Body of pancreas (tissue), 4 donors: ENCODE results near the gene SPATS2. TPM values are rescaled to one million over a fixed set of nuclear protein-coding genes. Genes with fewer than 3 reads are reported as not detected.

ENCODE experiments used
- ATAC-seq: fragments of 150-250 bp; one replicate; pipeline ENCODE4 v1.9.1; 2016
- DNase-seq, 4 donors: peaks; one replicate each; pipeline ENCODE4 v3.0.0-alpha.2; 2019
- H3K27ac ChIP-seq, 4 donors: fragments of 200-600 bp; sonication (generic); 1 replicate in 3 of 4; 2 replicates in 1 of 4; pipeline versions ENCODE4 v1.5.1 to v1.6.1; 2016 to 2019; ENCODE audit warnings: mild to moderate bottlenecking in 1 of 4, mixed read lengths in 1 of 4, moderate library complexity in 1 of 4
- H3K27me3 ChIP-seq, 2 donors: fragments of 200-600 bp; sonication (generic); one replicate each; pipeline ENCODE4 v1.6.0; 2016; ENCODE audit warnings: mild to moderate bottlenecking in 1 of 2
- H3K36me3 ChIP-seq, 2 donors: fragments of 200-600 bp; sonication (generic); replicated peaks in 1 of 2; 2 replicates each; pipeline ENCODE4 v1.5.1; 2016; ENCODE audit warnings: low read depth in 2 of 2; ENCODE audit not compliant: insufficient read depth in 1 of 2
- H3K4me1 ChIP-seq: fragments of 200-600 bp; sonication (generic); one replicate; pipeline ENCODE4 v1.6.0; 2016
- H3K4me3 ChIP-seq, 2 donors: fragments of 200-600 bp; sonication (generic); 1 replicate in 1 of 2; 2 replicates in 1 of 2; pipeline ENCODE4 v1.5.1; 2016 to 2019
- H3K9me3 ChIP-seq, 3 donors: fragments of 200-600 bp; sonication (generic); 1 replicate in 2 of 3; 2 replicates in 1 of 3; pipeline ENCODE4 v1.5.1; 2016
- POLR2A ChIP-seq, 3 donors: fragments of 450-650 bp; IDR thresholded peaks; one replicate each; pipeline ENCODE4 v1.6.1; 2016; ENCODE audit warnings: antibody characterized with exemption in 3 of 3, mild to moderate bottlenecking in 2 of 3
- WGBS, 2 donors: methylation state at CpG; one replicate each; pipeline ENCODE4 v1.1.5; 2017; 5-methylcytosine and 5-hydroxymethylcytosine counted together
- intact Hi-C: fragments of 100-400 bp; cut with DNase I; formaldehyde crosslinking; loops from one replicate; pipeline ENCODE4 v1.15.1; 2023
- total RNA-seq, 2 donors: library from RNA; depleted of rRNA; stranded (reverse); fragments of >200 nt; gene quantifications; one replicate each; pipeline ENCODE4 v1.1.0, GENCODE V29; 2016
- TF ChIP-seq, protein P1 (sequence below), 7 experiments: fragments of 450-650 bp in 4 of 7; fragments of 200-600 bp in 3 of 7; sonication (generic) in 3 of 7; IDR thresholded peaks; one replicate each; pipeline ENCODE4 v1.5.1; 2016 to 2019; ENCODE audit warnings: antibody characterized with exemption in 7 of 7

The SPATS2 gene
- total RNA-seq, 2 donors from 2014 or later = 10.9 to 17.5 TPM

DNA sequence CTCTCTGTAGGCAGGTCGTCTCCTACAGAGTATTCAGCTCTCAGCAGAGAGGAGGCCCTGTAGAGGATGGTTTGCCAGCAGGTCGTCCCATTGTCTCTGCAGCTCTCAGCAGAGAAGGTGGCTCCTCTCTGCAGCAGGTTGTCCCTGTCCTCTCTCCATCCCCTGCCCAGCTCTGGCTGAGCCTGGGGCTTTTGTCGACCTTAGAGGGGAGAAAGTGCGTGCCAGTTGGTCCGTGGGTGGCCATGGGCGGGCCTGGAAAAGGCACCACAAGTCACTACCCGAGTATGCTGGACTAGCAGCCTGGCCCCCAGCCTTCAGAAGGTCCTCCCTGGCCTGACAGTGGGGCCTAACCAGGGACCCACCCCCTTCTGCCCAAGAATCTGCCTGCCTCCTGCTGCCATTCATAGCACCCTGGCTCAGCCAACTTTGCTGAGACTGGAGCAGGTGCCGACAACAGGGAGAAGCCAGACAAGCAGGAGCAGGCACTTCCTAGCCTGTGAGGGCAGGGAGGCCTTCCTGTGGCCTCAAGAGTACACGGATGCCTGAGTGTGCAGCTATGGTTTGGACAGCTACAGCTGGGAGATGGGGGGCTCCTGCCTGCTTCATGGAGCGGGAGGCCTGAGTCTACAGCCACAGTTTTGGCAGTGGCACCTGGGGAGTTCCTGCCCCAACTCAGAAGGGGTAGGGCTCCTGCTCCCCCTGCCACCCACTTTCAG is 111.8 kb downstream of the SPATS2 start:
- WGBS, 2 donors = 50 to 79% methylated on average over 1 to 10 of the region's 10 CpGs
- Histone ChIP-seq H3K27ac (no peak overlapping the region), H3K4me1 (no peaks in the 10 kb centered on the region), H3K4me3 (no peak overlapping the region), H3K9me3 (no peaks in the 10 kb centered on the region), H3K27me3 (no peaks in the 10 kb centered on the region), H3K36me3 (no peaks in the 10 kb centered on the region)
- ATAC-seq (no peak), DNase-seq (peak in 1 of 4 donors; percentile 8)
- no peak for TF ChIP-seq POLR2A (IDR thresholded peaks at IDR 0.05)
- intact Hi-C loops = no loop called here

DNA sequence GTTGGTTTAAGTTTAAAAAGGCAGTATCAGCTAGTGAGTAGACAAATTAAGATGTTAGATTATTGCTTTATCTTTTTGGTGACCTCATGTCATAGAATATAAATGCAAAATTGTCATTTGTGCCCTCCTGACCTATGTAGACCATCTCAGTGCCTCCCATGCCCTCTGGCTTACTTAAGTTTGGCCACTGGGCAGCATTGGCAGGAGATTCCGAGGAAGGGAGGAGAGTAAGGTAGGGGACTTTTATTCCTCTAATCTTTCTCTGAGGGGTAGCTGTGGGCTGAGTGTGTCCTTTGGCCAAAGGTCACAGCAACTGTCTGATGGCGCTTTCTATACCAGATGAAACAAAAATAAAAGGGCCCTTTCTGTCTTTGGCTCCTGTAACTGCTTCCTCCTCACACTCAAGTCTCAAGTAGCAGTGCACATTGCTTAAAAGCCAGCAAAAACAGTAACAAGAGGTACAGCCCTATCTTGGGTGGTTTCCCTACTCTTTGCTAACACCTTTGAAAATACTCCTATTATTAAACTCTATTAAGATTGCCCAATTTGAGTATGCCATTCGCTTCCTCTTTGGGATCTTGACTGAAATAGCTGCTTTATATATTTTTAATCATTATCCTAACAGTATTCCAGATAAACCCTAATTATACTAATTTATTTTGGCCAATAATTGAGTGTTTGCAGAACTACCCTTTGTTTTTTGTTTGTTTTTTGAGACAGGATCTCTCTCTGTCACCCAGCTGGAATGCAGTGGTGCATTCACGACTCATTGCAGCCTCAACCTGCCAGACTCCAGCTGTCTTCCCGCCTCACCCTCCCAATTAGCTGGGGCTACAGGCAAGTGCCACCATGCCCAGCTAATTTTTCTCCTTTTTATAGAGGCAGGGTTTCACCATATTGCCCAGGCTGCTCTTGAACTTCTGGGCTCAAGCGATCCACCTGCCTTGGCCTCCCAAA is 115.1 kb downstream of the SPATS2 start:
- Histone ChIP-seq H3K4me3 (no peak overlapping the region), H3K27me3 (no peaks in the 10 kb centered on the region), H3K36me3 (peaks cover 0 to 3% of the 10 kb centered on the region in 2 donors), H3K27ac (no peak overlapping the region), H3K9me3 (no peaks in the 10 kb centered on the region), H3K4me1 (no peaks in the 10 kb centered on the region)
- no peak for DNase-seq
- 83 to 86% methylated on average over 6 of the region's 6 CpGs for WGBS, 2 donors
- no peak for TF ChIP-seq POLR2A (IDR thresholded peaks at IDR 0.05)
- TF ChIP-seq, protein P1, sequence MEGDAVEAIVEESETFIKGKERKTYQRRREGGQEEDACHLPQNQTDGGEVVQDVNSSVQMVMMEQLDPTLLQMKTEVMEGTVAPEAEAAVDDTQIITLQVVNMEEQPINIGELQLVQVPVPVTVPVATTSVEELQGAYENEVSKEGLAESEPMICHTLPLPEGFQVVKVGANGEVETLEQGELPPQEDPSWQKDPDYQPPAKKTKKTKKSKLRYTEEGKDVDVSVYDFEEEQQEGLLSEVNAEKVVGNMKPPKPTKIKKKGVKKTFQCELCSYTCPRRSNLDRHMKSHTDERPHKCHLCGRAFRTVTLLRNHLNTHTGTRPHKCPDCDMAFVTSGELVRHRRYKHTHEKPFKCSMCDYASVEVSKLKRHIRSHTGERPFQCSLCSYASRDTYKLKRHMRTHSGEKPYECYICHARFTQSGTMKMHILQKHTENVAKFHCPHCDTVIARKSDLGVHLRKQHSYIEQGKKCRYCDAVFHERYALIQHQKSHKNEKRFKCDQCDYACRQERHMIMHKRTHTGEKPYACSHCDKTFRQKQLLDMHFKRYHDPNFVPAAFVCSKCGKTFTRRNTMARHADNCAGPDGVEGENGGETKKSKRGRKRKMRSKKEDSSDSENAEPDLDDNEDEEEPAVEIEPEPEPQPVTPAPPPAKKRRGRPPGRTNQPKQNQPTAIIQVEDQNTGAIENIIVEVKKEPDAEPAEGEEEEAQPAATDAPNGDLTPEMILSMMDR (IDR thresholded peaks at IDR 0.05) = no peak
- ATAC-seq = no peak
- intact Hi-C loops = no loop called here

DNA sequence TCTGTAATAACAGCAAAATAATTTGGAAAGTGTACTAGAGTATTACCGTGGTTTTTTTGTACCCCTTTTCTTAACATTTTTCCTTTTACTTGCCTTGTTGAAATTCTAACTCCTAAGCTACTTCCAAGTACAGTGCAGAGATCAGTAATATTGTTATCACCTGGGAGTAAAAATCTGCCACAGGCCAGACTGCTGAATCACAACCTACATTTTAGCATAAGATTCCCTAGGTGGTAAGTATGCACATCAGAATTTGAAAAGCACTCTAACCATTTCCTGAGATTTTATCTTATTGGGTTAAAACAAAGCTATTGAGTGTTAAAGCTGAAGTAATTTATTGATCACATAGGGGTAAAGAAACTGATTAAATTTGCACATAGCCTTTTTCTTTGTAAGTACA is 116.4 kb downstream of the SPATS2 start:
- Histone ChIP-seq H3K27me3 (no peaks in the 10 kb centered on the region), H3K4me1 (no peaks in the 10 kb centered on the region), H3K9me3 (no peaks in the 10 kb centered on the region), H3K36me3 (peaks cover 0 to 3% of the 10 kb centered on the region in 2 donors), H3K4me3 (no peak overlapping the region), H3K27ac (no peak overlapping the region)
- 81 to 89% methylated on average over 1 of the region's 1 CpG for WGBS, 2 donors
- DNase-seq (no peak), ATAC-seq (no peak)
- intact Hi-C loops = no loop called here
- TF ChIP-seq POLR2A (IDR thresholded peaks at IDR 0.05) = no peak
- TF ChIP-seq, protein P1 (IDR thresholded peaks at IDR 0.05) = no peak

DNA sequence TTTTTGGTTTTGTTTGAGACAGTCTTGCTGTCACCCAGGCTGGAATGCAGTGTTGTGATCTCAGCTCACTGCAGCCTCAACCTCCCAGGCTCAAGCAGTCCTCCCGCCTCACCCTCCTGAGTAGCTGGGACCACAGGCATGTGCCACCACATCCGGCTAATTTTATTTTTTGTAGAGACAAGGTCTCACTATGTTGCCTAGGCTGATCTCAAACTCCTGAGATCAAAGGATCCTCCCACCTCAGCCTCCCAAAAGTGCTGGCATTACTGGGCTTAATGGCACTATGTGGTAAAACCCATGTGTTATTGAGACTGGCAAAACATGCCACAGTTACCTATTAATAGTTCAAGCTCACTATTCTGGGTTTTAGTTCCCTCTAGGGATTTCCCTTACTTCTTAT is 120.3 kb downstream of the SPATS2 start:
- no peak overlapping the region for H3K27ac ChIP-seq
- no peaks in the 10 kb centered on the region for H3K9me3 ChIP-seq
- TF ChIP-seq, protein P1 (IDR thresholded peaks at IDR 0.05) = no peak
- TF ChIP-seq POLR2A (IDR thresholded peaks at IDR 0.05) = no peak
- DNase-seq (no peak), ATAC-seq (no peak)
- WGBS, 2 donors = 90 to 100% methylated on average over 1 to 2 of the region's 2 CpGs
- no peaks in the 10 kb centered on the region for H3K4me1 ChIP-seq
- no peak overlapping the region for H3K4me3 ChIP-seq
- intact Hi-C loops = no loop called here
- no peaks in the 10 kb centered on the region for H3K27me3 ChIP-seq
- H3K36me3 ChIP-seq = peaks cover 0 to 3% of the 10 kb centered on the region in 2 donors

DNA sequence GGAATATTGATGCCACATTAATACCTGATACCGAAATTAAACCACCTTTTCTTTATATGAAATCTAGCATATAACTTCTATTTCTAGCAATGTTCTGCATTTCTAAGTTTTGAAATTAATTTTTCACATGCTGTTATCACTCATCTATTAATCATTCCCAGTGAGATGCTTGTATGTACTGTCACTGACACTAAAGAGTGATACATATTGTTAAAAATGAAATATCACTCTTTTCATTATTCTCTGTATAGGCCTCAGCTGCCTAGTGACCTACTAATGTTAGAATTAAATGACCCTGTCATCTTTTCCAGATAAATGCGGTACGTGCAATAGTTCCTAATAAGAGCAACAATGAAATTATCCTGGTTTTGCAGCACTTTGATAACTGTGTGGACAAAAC is 121.9 kb downstream of the SPATS2 start:
- ATAC-seq = no peak
- WGBS, 2 donors = 85 to 95% methylated on average over 3 of the region's 3 CpGs
- Histone ChIP-seq H3K4me1 (no peaks in the 10 kb centered on the region), H3K27me3 (no peaks in the 10 kb centered on the region), H3K4me3 (no peak overlapping the region), H3K27ac (no peak overlapping the region), H3K9me3 (no peaks in the 10 kb centered on the region), H3K36me3 (peaks cover 0 to 3% of the 10 kb centered on the region in 2 donors)
- TF ChIP-seq, protein P1 (IDR thresholded peaks at IDR 0.05) = no peak
- TF ChIP-seq POLR2A (IDR thresholded peaks at IDR 0.05) = no peak
- no peak for DNase-seq
- intact Hi-C loops = no loop called here
